ENCODE data around the gene SPECC1L. TPM values are rescaled to one million over a fixed set of nuclear protein-coding genes. Genes with fewer than 3 reads are reported as not detected.

SPECC1L gene
- total and polyA plus RNA-seq, 9 donors = 19.3 to 94.4 (median 66.3) TPM

DNA sequence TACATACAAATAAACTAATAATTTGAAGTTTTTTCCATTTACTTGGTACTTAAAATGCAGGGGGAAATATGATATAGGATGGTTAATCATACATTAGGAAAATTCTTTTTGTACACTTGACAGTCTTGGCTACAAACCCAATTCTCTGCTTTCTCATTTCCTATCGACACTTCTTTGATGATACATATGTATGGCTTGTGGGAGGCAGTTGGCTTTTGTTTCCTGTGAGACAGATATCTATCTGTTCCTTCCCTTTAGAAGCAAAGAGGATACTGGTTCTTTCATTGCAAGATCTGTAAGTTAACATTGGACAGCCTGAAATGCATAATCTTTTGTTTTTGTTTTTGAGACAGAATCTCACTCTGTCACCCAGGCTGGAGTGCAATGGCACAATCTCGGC, 108.9 kb downstream of the SPECC1L start:
- intact Hi-C loops (cut with DNase I) = no loop called here
- no peak for TF ChIP-seq EP300 (IDR thresholded peaks at IDR 0.05)
- TF ChIP-seq, protein P1, sequence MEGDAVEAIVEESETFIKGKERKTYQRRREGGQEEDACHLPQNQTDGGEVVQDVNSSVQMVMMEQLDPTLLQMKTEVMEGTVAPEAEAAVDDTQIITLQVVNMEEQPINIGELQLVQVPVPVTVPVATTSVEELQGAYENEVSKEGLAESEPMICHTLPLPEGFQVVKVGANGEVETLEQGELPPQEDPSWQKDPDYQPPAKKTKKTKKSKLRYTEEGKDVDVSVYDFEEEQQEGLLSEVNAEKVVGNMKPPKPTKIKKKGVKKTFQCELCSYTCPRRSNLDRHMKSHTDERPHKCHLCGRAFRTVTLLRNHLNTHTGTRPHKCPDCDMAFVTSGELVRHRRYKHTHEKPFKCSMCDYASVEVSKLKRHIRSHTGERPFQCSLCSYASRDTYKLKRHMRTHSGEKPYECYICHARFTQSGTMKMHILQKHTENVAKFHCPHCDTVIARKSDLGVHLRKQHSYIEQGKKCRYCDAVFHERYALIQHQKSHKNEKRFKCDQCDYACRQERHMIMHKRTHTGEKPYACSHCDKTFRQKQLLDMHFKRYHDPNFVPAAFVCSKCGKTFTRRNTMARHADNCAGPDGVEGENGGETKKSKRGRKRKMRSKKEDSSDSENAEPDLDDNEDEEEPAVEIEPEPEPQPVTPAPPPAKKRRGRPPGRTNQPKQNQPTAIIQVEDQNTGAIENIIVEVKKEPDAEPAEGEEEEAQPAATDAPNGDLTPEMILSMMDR (IDR thresholded peaks at IDR 0.05) = no peak
- TF ChIP-seq POLR2A (IDR thresholded peaks at IDR 0.05) = no peak

DNA sequence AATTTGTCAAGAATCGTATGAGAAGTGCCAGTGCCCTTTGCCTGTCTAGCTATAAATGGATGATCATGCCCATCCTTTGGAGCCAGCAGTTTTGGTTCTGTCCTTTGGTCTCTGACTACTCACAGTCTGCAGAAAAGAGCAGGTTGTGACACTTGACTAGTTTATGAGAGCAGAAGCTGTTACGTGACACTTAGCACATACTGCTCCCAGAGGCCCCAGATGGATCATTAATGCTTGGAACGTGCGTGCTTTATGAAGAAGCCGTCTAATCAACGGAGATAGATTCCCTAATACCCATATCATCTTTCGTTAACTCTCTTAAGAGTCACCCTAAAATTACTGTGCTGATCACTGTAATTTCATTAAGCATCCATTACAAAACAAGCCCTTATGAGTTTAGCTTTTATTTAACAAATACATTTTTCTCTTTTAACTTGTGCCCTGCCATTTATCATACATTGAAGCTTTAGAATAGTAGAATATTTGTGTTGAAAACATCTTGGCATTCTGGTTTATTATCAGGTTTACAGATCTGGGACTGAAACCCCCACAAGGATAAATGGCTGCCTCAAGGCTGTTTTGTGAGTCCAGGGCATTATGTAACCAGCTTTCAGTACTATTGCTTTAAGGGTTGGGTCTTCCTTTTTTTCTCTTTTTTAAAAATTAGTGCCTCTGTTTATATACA, 109.7 kb downstream of the SPECC1L start:
- H3K27me3 ChIP-seq = no peaks in the 10 kb centered on the region
- 88 to 91% (median 88%) methylated on average over 7 of the region's 7 CpGs for WGBS, 3 donors
- no peak for DNase-seq
- intact Hi-C loops (cut with DNase I) = no loop called here
- H3K27ac ChIP-seq = no peak overlapping the region
- H3K4me1 ChIP-seq (ENCODE audit: insufficient read depth) = no peaks in the 10 kb centered on the region
- no peaks in the 10 kb centered on the region for H3K36me3 ChIP-seq
- no peaks in the 10 kb centered on the region for H3K9me3 ChIP-seq
- no peak overlapping the region for H3K4me3 ChIP-seq
- no peak for TF ChIP-seq EP300 (IDR thresholded peaks at IDR 0.05)
- TF ChIP-seq, protein P1 (IDR thresholded peaks at IDR 0.05) = no peak
- TF ChIP-seq POLR2A (IDR thresholded peaks at IDR 0.05) = no peak

More for the DNA sequence above, 108.9 kb downstream of the SPECC1L start:
- no peak overlapping the region for H3K4me3 ChIP-seq
- DNase-seq = no peak
- no peak overlapping the region for H3K27ac ChIP-seq
- H3K27me3 ChIP-seq = no peaks in the 10 kb centered on the region
- no peaks in the 10 kb centered on the region for H3K4me1 ChIP-seq (ENCODE audit: insufficient read depth)
- WGBS, 3 donors = 72 to 84% (median 74%) methylated on average over 2 of the region's 2 CpGs
- no peaks in the 10 kb centered on the region for H3K9me3 ChIP-seq
- H3K36me3 ChIP-seq = no peaks in the 10 kb centered on the region

DNA sequence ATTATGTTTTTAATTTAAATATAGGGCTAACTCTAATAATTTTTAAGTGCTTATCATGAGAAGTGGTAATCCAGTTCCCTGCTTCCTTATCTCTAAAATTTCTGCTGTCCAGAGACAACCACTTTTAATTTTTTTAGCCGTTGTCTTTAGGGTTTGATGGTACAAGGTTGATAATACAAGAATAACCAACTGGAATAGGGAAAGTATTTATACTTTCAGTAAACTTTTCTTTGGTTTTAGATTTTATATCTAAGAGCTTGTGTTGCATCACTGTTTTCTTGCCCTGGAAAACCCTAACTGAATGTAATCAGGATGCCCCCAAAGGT, 110.2 kb downstream of the SPECC1L start:
- intact Hi-C loops (cut with DNase I) = no loop called here
- H3K9me3 ChIP-seq = no peaks in the 10 kb centered on the region
- DNase-seq = no peak
- no peak overlapping the region for H3K27ac ChIP-seq
- no peak for TF ChIP-seq POLR2A (IDR thresholded peaks at IDR 0.05)
- TF ChIP-seq EP300 (IDR thresholded peaks at IDR 0.05) = no peak
- TF ChIP-seq, protein P1 (IDR thresholded peaks at IDR 0.05) = no peak
- H3K27me3 ChIP-seq = no peaks in the 10 kb centered on the region
- H3K4me3 ChIP-seq = no peak overlapping the region
- H3K4me1 ChIP-seq (ENCODE audit: insufficient read depth) = no peaks in the 10 kb centered on the region
- H3K36me3 ChIP-seq = no peaks in the 10 kb centered on the region
- 80 to 92% (median 91%) methylated on average over 1 of the region's 1 CpG for WGBS, 3 donors

DNA sequence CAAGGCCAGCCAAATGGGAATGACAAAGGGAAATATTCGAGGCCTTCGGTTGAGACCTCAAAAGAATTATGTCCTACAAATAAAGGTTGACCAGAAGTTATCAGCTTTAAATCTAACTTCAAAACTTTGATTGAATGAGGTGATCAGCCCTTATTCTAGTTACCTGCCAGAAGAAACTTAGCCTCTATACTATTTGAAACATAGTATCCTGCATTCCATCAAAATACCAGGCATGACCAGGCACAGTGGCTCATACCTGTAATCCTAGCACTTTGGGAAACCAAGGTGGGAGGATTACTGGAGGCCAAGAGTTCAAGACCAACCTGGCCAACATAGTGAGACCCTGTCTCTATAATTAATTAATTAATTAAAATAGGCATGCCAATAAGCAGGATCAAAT, 112.4 kb downstream of the SPECC1L start:
- TF ChIP-seq POLR2A (IDR thresholded peaks at IDR 0.05) (no peak), EP300 (IDR thresholded peaks at IDR 0.05) (no peak)
- TF ChIP-seq, protein P1 (IDR thresholded peaks at IDR 0.05) = no peak
- Histone ChIP-seq H3K36me3 (no peaks in the 10 kb centered on the region), H3K4me1 (ENCODE audit: insufficient read depth) (no peaks in the 10 kb centered on the region), H3K4me3 (no peak overlapping the region), H3K9me3 (no peaks in the 10 kb centered on the region), H3K27me3 (no peaks in the 10 kb centered on the region), H3K27ac (no peak overlapping the region)
- 65 to 73% (median 68%) methylated on average over 2 of the region's 2 CpGs for WGBS, 3 donors
- intact Hi-C loops (cut with DNase I) = no loop called here
- no peak for DNase-seq
